K562 (cell line): ENCODE measurements around the gene LONRF2. TPM values are rescaled to one million over a fixed set of nuclear protein-coding genes. Genes with fewer than 3 reads are reported as not detected.

Experiments used
- ASH1L ChIP-seq: fragments of 450-650 bp; IDR thresholded peaks from 2 replicates; pipeline ENCODE4 v1.6.1; 2018; ENCODE audit warnings: borderline replicate concordance, mild to moderate bottlenecking, low read depth; ENCODE audit not compliant: partially characterized antibody
- CHD7 ChIP-seq: fragments of 200-600 bp; sonication (generic); IDR thresholded peaks from one replicate; pipeline ENCODE4 v1.6.1; 2012; ENCODE audit warnings: mild to moderate bottlenecking, low read depth, low read length, inconsistent platforms
- GABPB1 ChIP-seq: sonication (generic); formaldehyde crosslinking; IDR thresholded peaks from 2 replicates; pipeline ENCODE4 v1.8.0; 2022; ENCODE audit warnings: mild to moderate bottlenecking, missing genetic modification reagents
- MTA2 ChIP-seq: fragments of 450-650 bp; IDR thresholded peaks from 2 replicates; pipeline ENCODE4 v1.6.1; 2016; ENCODE audit warnings: low read depth
- STAG1 ChIP-seq: sonication (generic); formaldehyde crosslinking; IDR thresholded peaks from 2 replicates; pipeline ENCODE4 v1.5.0; 2020; ENCODE audit warnings: missing genetic modification reagents, borderline replicate concordance
- TEAD2 ChIP-seq: fragments of 450-650 bp; IDR thresholded peaks from 2 replicates; pipeline ENCODE4 v1.6.1; 2016; ENCODE audit warnings: missing genetic modification characterization, control low read depth, missing compliant biosample characterization
- ZFX ChIP-seq: sonication (generic); formaldehyde crosslinking; IDR thresholded peaks from 2 replicates; pipeline ENCODE4 v1.8.0; 2022; ENCODE audit warnings: mild to moderate bottlenecking, missing genetic modification reagents, moderate library complexity
- ZNF740 ChIP-seq, 3 experiments: fragments of 200-800 bp in 1 of 3; sonication (Bioruptor generic) in 1 of 3; sonication (generic) in 1 of 3; formaldehyde crosslinking in 1 of 3; IDR thresholded peaks; 2 replicates each; pipeline versions ENCODE4 v1.6.1 to v1.8.0; 2016 to 2022; ENCODE audit warnings: mild to moderate bottlenecking in 2 of 3, missing compliant biosample characterization in 2 of 3, missing genetic modification characterization in 2 of 3, missing genetic modification reagents in 1 of 3
- polyA plus RNA-seq, 8 experiments: library from polyadenylated mRNA; depleted of rRNA in 4 of 8; stranded (reverse) in 5 of 8; unstranded in 3 of 8; fragments of >200 nt; fragmentation: Nextera tagmentation in 2 of 8; fragmentation: Illumina TruSeq in 1 of 8; extraction: Ambion mirVana in 2 of 8; extraction: Trizol in 1 of 8; gene quantifications; 2 replicates each; pipeline versions ENCODE4 v1.2.1 to v1.2.3, GENCODE V29; 2011 to 2014; ENCODE audit warnings: inconsistent platforms in 1 of 8, missing spikeins in 1 of 8
- total RNA-seq, 7 experiments: library from RNA; depleted of rRNA in 6 of 7; stranded (reverse); fragments of >200 nt in 6 of 7; fragmentation: Illumina TruSeq in 2 of 7; extraction: Trizol in 2 of 7; gene quantifications; 2 replicates each; pipeline versions ENCODE4 v1.2.1 to v1.2.3, GENCODE V29; 2011 to 2021; ENCODE audit warnings: low replicate concordance in 1 of 7
- TF ChIP-seq, protein P1 (sequence below), 2 experiments: fragments of 450-650 bp; IDR thresholded peaks; 2 replicates each; pipeline ENCODE4 v1.6.1; 2016
- TF ChIP-seq, protein P2 (sequence below): sonication (generic); formaldehyde crosslinking; IDR thresholded peaks from 2 replicates; pipeline ENCODE4 v1.8.1; 2023; ENCODE audit warnings: mild to moderate bottlenecking, missing genetic modification reagents

The LONRF2 gene
- total and polyA plus RNA-seq, 9 of the 15 experiments (the other 6 are each of a cell fraction or from before 2014, with no cell fraction given): 0.35 to 5.0 (median 2.7) TPM

DNA sequence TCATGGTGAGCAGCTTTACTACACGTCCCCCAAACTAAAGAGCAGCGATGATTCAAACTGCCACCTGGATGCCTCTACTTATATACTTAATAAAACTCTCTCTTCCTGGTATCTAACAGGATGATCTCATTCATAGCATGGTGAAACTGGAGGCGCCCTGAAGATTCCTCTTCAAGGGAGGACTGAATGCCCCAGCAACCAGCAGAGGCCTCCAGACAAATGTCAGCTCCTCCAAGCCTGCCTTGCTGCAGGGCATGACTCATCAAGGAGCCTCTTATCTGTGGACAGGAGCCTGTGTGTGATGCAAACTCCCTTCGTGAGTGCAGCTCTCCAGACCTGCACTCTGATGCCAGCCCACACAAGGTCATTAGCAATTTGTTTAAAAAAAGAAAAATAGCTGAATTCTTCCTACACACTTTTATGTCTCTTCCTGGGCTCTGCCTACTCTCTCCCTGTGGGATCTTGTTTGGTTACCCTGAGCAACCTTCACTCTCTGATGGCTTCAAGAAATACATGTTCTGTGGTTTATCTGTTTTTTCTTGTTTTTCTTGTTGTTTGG is 30.2 kb downstream of the LONRF2 start (continued):
- TF ChIP-seq CHD7 (no peak), MTA2 (peak; percentile 80), STAG1 (CRISPR knock-in tag) (no peak), ASH1L (no peak), ZNF740 (CRISPR knock-in tag; IDR thresholded peaks at IDR 0.05) (no peak), ZNF740 (tag; IDR thresholded peaks at IDR 0.05) (no peak), GABPB1 (CRISPR knock-in tag) (0 out of 2 replicates have a peak, but pooled peaks have one; percentile 25), ZFX (CRISPR knock-in tag) (peak; percentile 71), TEAD2 (no peak)
- TF ChIP-seq, protein P1, sequence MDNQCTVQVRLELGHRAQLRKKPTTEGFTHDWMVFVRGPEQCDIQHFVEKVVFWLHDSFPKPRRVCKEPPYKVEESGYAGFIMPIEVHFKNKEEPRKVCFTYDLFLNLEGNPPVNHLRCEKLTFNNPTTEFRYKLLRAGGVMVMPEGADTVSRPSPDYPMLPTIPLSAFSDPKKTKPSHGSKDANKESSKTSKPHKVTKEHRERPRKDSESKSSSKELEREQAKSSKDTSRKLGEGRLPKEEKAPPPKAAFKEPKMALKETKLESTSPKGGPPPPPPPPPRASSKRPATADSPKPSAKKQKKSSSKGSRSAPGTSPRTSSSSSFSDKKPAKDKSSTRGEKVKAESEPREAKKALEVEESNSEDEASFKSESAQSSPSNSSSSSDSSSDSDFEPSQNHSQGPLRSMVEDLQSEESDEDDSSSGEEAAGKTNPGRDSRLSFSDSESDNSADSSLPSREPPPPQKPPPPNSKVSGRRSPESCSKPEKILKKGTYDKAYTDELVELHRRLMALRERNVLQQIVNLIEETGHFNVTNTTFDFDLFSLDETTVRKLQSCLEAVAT (IDR thresholded peaks at IDR 0.05): no peak
- TF ChIP-seq, protein P2, sequence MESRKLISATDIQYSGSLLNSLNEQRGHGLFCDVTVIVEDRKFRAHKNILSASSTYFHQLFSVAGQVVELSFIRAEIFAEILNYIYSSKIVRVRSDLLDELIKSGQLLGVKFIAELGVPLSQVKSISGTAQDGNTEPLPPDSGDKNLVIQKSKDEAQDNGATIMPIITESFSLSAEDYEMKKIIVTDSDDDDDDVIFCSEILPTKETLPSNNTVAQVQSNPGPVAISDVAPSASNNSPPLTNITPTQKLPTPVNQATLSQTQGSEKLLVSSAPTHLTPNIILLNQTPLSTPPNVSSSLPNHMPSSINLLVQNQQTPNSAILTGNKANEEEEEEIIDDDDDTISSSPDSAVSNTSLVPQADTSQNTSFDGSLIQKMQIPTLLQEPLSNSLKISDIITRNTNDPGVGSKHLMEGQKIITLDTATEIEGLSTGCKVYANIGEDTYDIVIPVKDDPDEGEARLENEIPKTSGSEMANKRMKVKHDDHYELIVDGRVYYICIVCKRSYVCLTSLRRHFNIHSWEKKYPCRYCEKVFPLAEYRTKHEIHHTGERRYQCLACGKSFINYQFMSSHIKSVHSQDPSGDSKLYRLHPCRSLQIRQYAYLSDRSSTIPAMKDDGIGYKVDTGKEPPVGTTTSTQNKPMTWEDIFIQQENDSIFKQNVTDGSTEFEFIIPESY (CRISPR knock-in tag): no peak
